OCI-LY7 (cell line): ENCODE measurements around the gene MYT1. TPM values are rescaled to one million over a fixed set of nuclear protein-coding genes. Genes with fewer than 3 reads are reported as not detected.

Experiments used
- BruUV-seq: library from RNA; stranded (reverse); fragments of 400-500 nt; replicated peaks from 2 replicates; lab custom pipeline; 2021; lab: Mats Ljungman, UMichigan
- CTCF ChIA-PET: fragments of 300-600 bp; sonication (Branson Sonifier 250); formaldehyde crosslinking; loops from one replicate; lab custom pipeline; 2022; ENCODE audit warnings: antibody characterized with exemption; ENCODE audit not compliant: unreplicated experiment; lab: Charles Lee
- POLR2A ChIA-PET: fragments of 300-600 bp; sonication (Branson Sonifier 250); formaldehyde crosslinking; loops from one replicate; lab custom pipeline; 2022; ENCODE audit warnings: antibody characterized with exemption; lab: Charles Lee
- DNase-seq: peaks from one replicate; pipeline ENCODE4 v3.0.0-alpha.2; 2015; ENCODE audit warnings: low spot score
- H2AFZ ChIP-seq: fragments of 200-600 bp; sonication (generic), shearing (Covaris generic); 2 replicates; pipeline ENCODE4 v1.6.1; 2014; ENCODE audit warnings: mild to moderate bottlenecking, antibody characterized with exemption, low read length, moderate library complexity
- H3K27ac ChIP-seq: fragments of 200-600 bp; sonication (generic); 2 replicates; pipeline ENCODE4 v1.5.1; 2014; ENCODE audit warnings: mixed run types, low read depth, mild to moderate bottlenecking, moderate library complexity, low read length, inconsistent platforms; ENCODE audit not compliant: poor library complexity, severe bottlenecking
- H3K36me3 ChIP-seq: fragments of 200-600 bp; sonication (generic); 2 replicates; pipeline ENCODE4 v1.6.1; 2014; ENCODE audit warnings: mild to moderate bottlenecking, antibody characterized with exemption, low read length, moderate library complexity, mixed read lengths; ENCODE audit not compliant: insufficient read depth
- H3K4me1 ChIP-seq: fragments of 200-600 bp; sonication (generic); 2 replicates; pipeline ENCODE4 v1.5.1; 2014; ENCODE audit warnings: mild to moderate bottlenecking, low read length; ENCODE audit not compliant: insufficient read depth, poor library complexity, severe bottlenecking
- H3K4me2 ChIP-seq: fragments of 200-600 bp; sonication (generic); 2 replicates; pipeline ENCODE4 v1.6.1; 2014; ENCODE audit warnings: mild to moderate bottlenecking, low read length
- H3K4me3 ChIP-seq: fragments of 200-600 bp; sonication (generic); 2 replicates; pipeline ENCODE4 v1.5.1; 2014; ENCODE audit warnings: mild to moderate bottlenecking, low read depth, low read length; ENCODE audit not compliant: poor library complexity, severe bottlenecking
- H3K79me2 ChIP-seq: fragments of 200-600 bp; sonication (generic); 2 replicates; pipeline ENCODE4 v1.6.1; 2016; ENCODE audit warnings: low read depth, mild to moderate bottlenecking, low read length, moderate library complexity, mixed read lengths; ENCODE audit not compliant: insufficient read depth
- H3K9me2 ChIP-seq: fragments of 200-600 bp; sonication (generic); 2 replicates; pipeline ENCODE4 v1.6.1; 2016; ENCODE audit warnings: mild to moderate bottlenecking, low read length, mixed read lengths; ENCODE audit not compliant: insufficient read depth
- H3K9me3 ChIP-seq: fragments of 200-600 bp; sonication (generic); 2 replicates; pipeline ENCODE4 v1.6.1; 2014; ENCODE audit warnings: mild to moderate bottlenecking, mixed run types, low read length, mixed read lengths
- H4K20me1 ChIP-seq: fragments of 200-600 bp; sonication (generic); 2 replicates; pipeline ENCODE4 v1.6.1; 2014; ENCODE audit warnings: mild to moderate bottlenecking, antibody characterized with exemption, low read length, moderate library complexity, mixed read lengths; ENCODE audit not compliant: insufficient read depth
- CTCF ChIP-seq: fragments of 200-600 bp; sonication (generic); conservative IDR thresholded peaks from 2 replicates; pipeline ENCODE4 v1.5.1; 2014; ENCODE audit warnings: mild to moderate bottlenecking, antibody characterized with exemption, low read length, moderate library complexity, mixed read lengths
- EZH2phosphoT487 ChIP-seq: fragments of 200-600 bp; sonication (generic); IDR thresholded peaks from 2 replicates; pipeline ENCODE4 v1.6.1; 2018; ENCODE audit warnings: low read depth, borderline replicate concordance, mild to moderate bottlenecking, mixed run types, antibody characterized with exemption, low read length, moderate library complexity, mixed read lengths
- intact Hi-C: fragments of 100-400 bp; cut with micrococcal nuclease; formaldehyde crosslinking; loops from one replicate; pipeline ENCODE4 v1.10.0; 2022; ENCODE audit not compliant: unreplicated experiment
- total RNA-seq, 2 experiments: library from RNA; depleted of rRNA in 1 of 2; stranded (reverse); fragments of >200 nt in 1 of 2; shearing (Covaris generic) in 1 of 2; gene quantifications; 2 replicates each; pipeline ENCODE4 v1.2.3, GENCODE V29; 2014 to 2022

The MYT1 gene
- total RNA-seq, 2 experiments from 2014 or later, result 0.32 to 0.95 TPM

DNA sequence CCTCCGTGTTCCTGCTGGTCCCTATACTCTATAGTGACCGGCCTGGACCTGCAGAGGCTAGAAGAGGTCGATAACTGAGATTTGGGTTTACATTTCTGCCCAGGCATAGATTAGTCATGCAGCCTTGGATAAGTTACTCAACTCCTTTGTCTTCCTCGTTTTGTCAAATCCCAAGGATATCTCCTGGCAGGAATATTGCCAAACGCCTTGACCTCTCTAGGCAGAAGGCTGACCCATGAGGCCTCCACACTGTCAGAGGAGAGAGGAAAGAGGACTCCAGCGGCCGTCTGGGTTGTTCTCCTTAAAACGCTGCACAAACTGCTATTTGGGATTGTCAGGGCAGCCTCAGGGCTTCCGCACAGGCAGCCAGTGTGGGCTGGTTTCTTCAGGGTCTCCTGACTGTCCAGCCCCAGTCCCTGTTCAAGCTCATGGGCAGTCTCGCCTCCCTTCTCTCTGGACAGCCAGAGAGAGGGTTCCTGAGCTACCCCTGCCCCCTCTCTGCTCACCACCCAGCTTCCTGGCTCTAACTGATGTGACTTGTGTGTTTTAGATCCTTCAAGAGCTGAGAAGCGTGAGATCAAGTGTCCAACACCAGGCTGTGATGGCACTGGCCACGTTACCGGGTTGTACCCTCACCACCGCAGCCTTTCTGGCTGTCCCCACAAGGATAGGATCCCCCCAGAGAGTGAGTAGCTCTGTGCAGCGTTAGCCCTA is 46.6 kb downstream of the MYT1 start:
- no peak for DNase-seq
- no peaks in the 10 kb centered on the region for H3K9me2 ChIP-seq
- H3K36me3 ChIP-seq, result no peaks in the 10 kb centered on the region
- H3K9me3 ChIP-seq, result no peaks in the 10 kb centered on the region
- no peak overlapping the region for H2AFZ ChIP-seq
- H4K20me1 ChIP-seq, result no peaks in the 10 kb centered on the region
- no peaks in the 10 kb centered on the region for H3K79me2 ChIP-seq
- ChIA-PET CTCF (no interaction called here), POLR2A (no interaction called here)
- intact Hi-C loops, result no loop called here
- H3K27ac ChIP-seq, result no peak overlapping the region
- H3K4me2 ChIP-seq, result no peak overlapping the region
- BruUV-seq, result no TSS peak
- TF ChIP-seq EZH2phosphoT487 (no peak), CTCF (no peak)
- no peak overlapping the region for H3K4me3 ChIP-seq
- H3K4me1 ChIP-seq, result no peaks in the 10 kb centered on the region

GRCh38 chr20:64211874-64212658 is 47.8 kb downstream of the MYT1 start:
- Histone ChIP-seq H2AFZ (no peak overlapping the region), H3K36me3 (no peaks in the 10 kb centered on the region), H3K27ac (no peak overlapping the region), H3K9me3 (no peaks in the 10 kb centered on the region), H3K79me2 (no peaks in the 10 kb centered on the region), H3K4me2 (no peak overlapping the region), H4K20me1 (no peaks in the 10 kb centered on the region), H3K9me2 (no peaks in the 10 kb centered on the region), H3K4me3 (no peak overlapping the region), H3K4me1 (no peaks in the 10 kb centered on the region)
- no peak for TF ChIP-seq EZH2phosphoT487
- no peak for TF ChIP-seq CTCF
- CTCF ChIA-PET, result no interaction called here
- intact Hi-C loops, result no loop called here
- BruUV-seq, result no TSS peak
- no peak for DNase-seq
- POLR2A ChIA-PET, result no interaction called here

DNA sequence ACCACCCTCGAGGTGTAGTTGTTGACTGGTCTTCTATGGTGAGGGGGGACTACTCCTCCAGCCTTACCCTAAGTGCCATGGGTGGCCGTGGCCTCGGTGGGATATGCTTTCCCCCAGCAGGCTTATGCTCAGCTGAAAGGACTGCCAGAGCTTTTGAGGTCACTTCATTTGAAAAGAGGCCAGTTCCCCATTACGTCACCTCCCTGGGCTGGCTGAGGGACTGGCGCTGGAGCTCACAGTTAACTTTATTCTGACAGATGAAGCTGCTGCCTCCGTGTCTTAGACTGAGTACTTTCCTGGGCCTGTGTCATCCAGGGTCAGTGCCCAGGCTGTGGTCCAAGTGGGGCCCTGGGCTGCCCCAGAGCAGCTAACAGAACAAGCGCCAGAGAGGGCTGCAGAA is 48.5 kb downstream of the MYT1 start:
- H3K9me2 ChIP-seq, result no peaks in the 10 kb centered on the region

More for the DNA sequence above, 48.5 kb downstream of the MYT1 start:
- TF ChIP-seq EZH2phosphoT487 (no peak), CTCF (no peak)
- Histone ChIP-seq H3K9me3 (no peaks in the 10 kb centered on the region), H3K36me3 (no peaks in the 10 kb centered on the region), H3K27ac (no peak overlapping the region), H3K79me2 (no peaks in the 10 kb centered on the region), H3K4me1 (no peaks in the 10 kb centered on the region), H2AFZ (no peak overlapping the region), H3K4me2 (no peak overlapping the region), H4K20me1 (no peaks in the 10 kb centered on the region), H3K4me3 (no peak overlapping the region)
- ChIA-PET POLR2A (no interaction called here), CTCF (no interaction called here)
- intact Hi-C loops, result no loop called here
- no peak for DNase-seq
- no TSS peak for BruUV-seq
